ENCODE measurements around the gene ZNF282. TPM values are rescaled to one million over a fixed set of nuclear protein-coding genes. Genes with fewer than 3 reads are reported as not detected.

ZNF282 gene
- total RNA-seq, 2 donors from 2014 or later = 30.0 to 33.2 TPM

DNA sequence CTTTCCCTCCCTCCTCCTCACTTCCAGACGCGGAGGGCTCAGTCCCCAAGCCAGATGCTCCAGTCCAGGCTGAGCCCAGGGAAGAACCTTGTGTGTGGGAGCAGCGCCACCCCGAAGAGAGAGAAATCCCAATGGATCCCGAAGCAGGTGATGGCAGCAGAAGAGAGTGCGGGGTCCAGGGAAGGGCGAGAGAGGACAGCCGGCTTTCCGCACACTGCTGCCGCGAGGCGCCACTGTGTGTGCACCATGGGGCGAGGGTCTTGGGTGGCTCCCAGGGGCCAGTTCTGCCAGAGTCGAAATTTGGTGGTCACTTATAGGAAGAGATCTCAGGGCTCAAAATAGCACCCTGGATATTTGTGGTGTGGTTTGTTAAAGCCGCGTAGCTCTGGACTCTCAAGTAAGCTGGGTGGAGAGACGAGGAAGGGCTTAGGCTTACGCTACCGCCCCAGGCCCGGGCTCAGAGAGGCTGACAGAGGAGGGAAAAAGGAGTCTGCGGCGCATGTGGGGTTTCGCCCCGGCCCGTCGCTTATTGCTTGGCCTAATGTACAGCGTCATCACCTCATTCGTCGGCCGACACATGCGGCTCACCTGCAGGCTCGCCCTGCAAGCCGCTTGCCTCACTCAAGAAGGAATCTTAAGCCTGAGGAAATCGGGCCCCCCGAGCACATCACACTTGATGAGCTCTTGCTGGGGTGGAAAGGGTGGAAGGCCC, 12.1 kb downstream of the ZNF282 start:
- H3K4me3 ChIP-seq = no peak overlapping the region
- peaks cover 19 to 29% of the 10 kb centered on the region in 2 donors for H3K36me3 ChIP-seq
- TF ChIP-seq POLR2A (IDR thresholded peaks at IDR 0.05) (no peak), POLR2AphosphoS5 (IDR thresholded peaks at IDR 0.05) (no peak)
- TF ChIP-seq, protein P1, sequence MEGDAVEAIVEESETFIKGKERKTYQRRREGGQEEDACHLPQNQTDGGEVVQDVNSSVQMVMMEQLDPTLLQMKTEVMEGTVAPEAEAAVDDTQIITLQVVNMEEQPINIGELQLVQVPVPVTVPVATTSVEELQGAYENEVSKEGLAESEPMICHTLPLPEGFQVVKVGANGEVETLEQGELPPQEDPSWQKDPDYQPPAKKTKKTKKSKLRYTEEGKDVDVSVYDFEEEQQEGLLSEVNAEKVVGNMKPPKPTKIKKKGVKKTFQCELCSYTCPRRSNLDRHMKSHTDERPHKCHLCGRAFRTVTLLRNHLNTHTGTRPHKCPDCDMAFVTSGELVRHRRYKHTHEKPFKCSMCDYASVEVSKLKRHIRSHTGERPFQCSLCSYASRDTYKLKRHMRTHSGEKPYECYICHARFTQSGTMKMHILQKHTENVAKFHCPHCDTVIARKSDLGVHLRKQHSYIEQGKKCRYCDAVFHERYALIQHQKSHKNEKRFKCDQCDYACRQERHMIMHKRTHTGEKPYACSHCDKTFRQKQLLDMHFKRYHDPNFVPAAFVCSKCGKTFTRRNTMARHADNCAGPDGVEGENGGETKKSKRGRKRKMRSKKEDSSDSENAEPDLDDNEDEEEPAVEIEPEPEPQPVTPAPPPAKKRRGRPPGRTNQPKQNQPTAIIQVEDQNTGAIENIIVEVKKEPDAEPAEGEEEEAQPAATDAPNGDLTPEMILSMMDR (IDR thresholded peaks at IDR 0.05) = no peak
- no peaks in the 10 kb centered on the region for H3K27me3 ChIP-seq (replicated peaks; ENCODE audit: insufficient read depth)
- H3K4me1 ChIP-seq (replicated peaks) = peaks cover 4% of the 10 kb centered on the region
- no peaks in the 10 kb centered on the region for H3K9me3 ChIP-seq
- intact Hi-C loops (cut with DNase I) = no loop called here
- 90% methylated on average over 35 of the region's 35 CpGs for WGBS
- no peak overlapping the region for H3K27ac ChIP-seq
- no peak for DNase-seq (ENCODE audit: low spot score)

DNA sequence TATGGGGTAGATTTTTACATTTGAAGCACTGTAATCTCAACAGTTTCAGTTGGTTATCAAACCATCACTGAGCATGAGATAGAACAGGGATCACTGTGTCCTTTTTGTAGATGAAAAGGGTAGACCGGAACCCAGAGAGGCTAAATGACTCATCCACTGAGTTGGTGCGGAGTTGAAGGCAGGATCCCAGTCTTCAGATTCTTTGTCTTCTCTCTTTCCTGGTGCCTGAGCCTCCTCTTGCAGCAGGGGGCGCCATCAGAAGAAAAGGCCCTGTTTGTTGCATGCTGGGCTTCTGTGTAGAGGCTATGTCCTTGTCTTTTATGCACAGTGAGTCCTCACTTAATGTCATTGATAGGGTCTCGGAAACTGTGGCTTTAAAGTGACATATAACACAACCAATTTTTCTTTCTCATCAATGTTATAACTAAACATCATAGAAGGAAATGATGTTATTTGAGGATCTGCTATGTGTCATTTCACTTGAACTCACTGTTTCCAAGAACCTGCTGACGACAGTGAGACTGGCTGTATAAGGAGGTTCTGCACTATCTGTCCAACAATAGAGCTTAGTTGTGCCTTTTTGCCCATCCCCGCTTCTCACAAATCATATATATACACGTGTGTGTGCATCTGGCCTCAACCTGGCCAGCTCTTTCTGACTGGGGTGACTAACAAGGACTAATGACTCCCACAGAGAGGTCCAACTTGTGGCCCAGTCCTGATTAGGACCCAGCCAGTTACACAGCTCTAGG, 14.3 kb downstream of the ZNF282 start:
- Histone ChIP-seq H3K4me3 (no peak overlapping the region), H3K27ac (no peak overlapping the region), H3K9me3 (no peaks in the 10 kb centered on the region), H3K36me3 (peaks cover 19 to 47% of the 10 kb centered on the region in 2 donors), H3K4me1 (replicated peaks) (peaks cover 4% of the 10 kb centered on the region), H3K27me3 (replicated peaks; ENCODE audit: insufficient read depth) (no peaks in the 10 kb centered on the region)
- intact Hi-C loops (cut with DNase I) = no loop called here
- 70% methylated on average over 7 of the region's 7 CpGs for WGBS
- no peak for TF ChIP-seq POLR2AphosphoS5 (IDR thresholded peaks at IDR 0.05)
- TF ChIP-seq, protein P1 (IDR thresholded peaks at IDR 0.05) = peak in 1 of 4 experiments; percentile 34
- TF ChIP-seq POLR2A (IDR thresholded peaks at IDR 0.05) = no peak
- no peak for DNase-seq (ENCODE audit: low spot score)

DNA sequence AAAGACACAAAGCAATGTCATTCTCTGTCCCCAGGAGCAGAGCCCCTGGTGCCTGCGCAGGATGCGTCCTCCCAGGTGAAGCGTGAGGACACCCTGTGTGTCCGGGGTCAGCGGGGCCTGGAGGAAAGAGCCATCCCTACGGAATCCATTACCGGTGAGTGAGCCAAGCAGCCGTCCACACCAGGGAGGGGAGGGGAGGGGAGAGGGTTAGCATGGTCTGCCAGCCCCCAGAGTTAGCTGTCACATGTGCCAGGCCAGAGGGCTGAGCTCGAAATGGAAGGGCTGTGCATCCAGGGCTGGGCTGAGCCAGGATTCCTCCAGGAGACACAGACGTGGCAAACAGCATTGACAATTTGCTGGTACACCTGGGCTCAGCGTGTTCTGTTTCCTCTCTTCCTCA, 15.2 kb downstream of the ZNF282 start:
- 89% methylated on average over 11 of the region's 11 CpGs for WGBS
- no peak overlapping the region for H3K4me3 ChIP-seq
- no peaks in the 10 kb centered on the region for H3K27me3 ChIP-seq (replicated peaks; ENCODE audit: insufficient read depth)
- peaks cover 4% of the 10 kb centered on the region for H3K4me1 ChIP-seq (replicated peaks)
- TF ChIP-seq, protein P1 (IDR thresholded peaks at IDR 0.05) = no peak
- no peak for TF ChIP-seq POLR2AphosphoS5 (IDR thresholded peaks at IDR 0.05)
- no peak for TF ChIP-seq POLR2A (IDR thresholded peaks at IDR 0.05)
- peaks cover 19 to 47% of the 10 kb centered on the region in 2 donors for H3K36me3 ChIP-seq
- intact Hi-C loops (cut with DNase I) = no loop called here
- H3K27ac ChIP-seq = no peak overlapping the region
- H3K9me3 ChIP-seq = no peaks in the 10 kb centered on the region
- no peak for DNase-seq (ENCODE audit: low spot score)

DNA sequence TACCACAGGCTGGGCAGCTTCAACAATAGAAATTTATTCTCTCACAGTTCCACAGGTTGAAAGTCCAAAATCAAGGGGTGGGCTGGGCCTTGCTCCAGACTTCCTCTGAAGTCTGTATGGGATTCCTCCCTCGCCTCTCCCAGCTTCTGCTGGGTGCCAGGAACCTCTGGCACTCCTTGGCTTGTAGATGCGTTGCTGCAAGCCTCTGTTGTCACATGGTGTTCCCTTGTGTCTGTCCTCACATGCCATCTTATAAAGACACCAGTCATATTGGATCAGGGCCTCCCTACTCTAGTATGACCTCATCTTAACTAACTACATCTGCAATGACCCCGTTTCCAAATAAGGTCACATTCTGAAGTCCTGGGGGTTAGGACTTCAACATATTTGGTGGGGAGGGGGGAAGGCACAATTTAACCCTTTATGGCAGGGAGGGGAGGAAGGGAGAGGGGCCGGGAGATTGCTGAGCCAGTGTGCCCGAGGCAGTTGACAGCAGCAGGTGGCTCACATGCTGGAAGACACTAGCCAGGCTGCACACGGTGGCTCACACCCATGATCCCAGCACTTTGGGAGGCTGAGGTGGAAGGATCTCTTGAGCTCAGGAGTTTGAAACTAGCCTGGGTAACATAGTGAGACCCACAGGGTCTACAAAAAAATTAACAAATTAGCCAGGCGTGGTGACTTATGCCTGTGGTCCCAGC, 18.8 kb downstream of the ZNF282 start:
- TF ChIP-seq, protein P1 (IDR thresholded peaks at IDR 0.05) = no peak
- TF ChIP-seq POLR2AphosphoS5 (IDR thresholded peaks at IDR 0.05) (no peak), POLR2A (IDR thresholded peaks at IDR 0.05) (no peak)
- Histone ChIP-seq H3K4me3 (no peak overlapping the region), H3K27me3 (replicated peaks; ENCODE audit: insufficient read depth) (no peaks in the 10 kb centered on the region), H3K9me3 (no peaks in the 10 kb centered on the region), H3K4me1 (replicated peaks) (no peaks in the 10 kb centered on the region), H3K36me3 (peaks cover 12 to 33% of the 10 kb centered on the region in 2 donors), H3K27ac (no peak overlapping the region)
- 60% methylated on average over 7 of the region's 7 CpGs for WGBS
- intact Hi-C loops (cut with DNase I) = no loop called here
- no peak for DNase-seq (ENCODE audit: low spot score)

All from prostate gland (tissue), 2 donors.